ENCODE measurements around the gene PCNA. TPM values are rescaled to one million over a fixed set of nuclear protein-coding genes. Genes with fewer than 3 reads are reported as not detected.

The PCNA gene
- total and polyA plus RNA-seq, 10 of the 15 experiments (the other 5 are each of a cell fraction or from before 2014, with no cell fraction given) = 389 to 694 (median 540) TPM

GRCh38 chr20:5080384-5080877 lies 39.3 kb downstream of the PCNA start (continued):
- TF ChIP-seq SPI1 (IDR thresholded peaks at IDR 0.05; ENCODE audit: borderline replicate concordance, insufficient read depth, low read depth, low read length) (peak; percentile 72), IRF4 (IDR thresholded peaks at IDR 0.05; ENCODE audit: low read depth, low read length) (0 out of 2 replicates have a peak, but pooled peaks have one; percentile 38), TAF1 (IDR thresholded peaks at IDR 0.05; ENCODE audit: borderline replicate concordance, low read depth, low read length) (no peak), POLR2AphosphoS5 (IDR thresholded peaks at IDR 0.05; ENCODE audit: low read length) (no peak), CHD1 (IDR thresholded peaks at IDR 0.05; ENCODE audit: low read depth, low read length) (no peak), YY1 (IDR thresholded peaks at IDR 0.05; ENCODE audit: low read depth, low read length) (peak; percentile 35; the same call in 1 of the 2 replicates), RELB (IDR thresholded peaks at IDR 0.05; ENCODE audit: low read depth) (peak; percentile 73), ATF7 (IDR thresholded peaks at IDR 0.05; ENCODE audit: low read depth) (peak; percentile 53; the same call in 1 of the 2 replicates), BHLHE40 (IDR thresholded peaks at IDR 0.05; ENCODE audit: borderline replicate concordance in 1 of 2, low read depth in 2 of 2, low read length in 1 of 2) (peak in 1 of 2 experiments; percentile 21; a peak in 1 of 4 replicates), SUPT20H (IDR thresholded peaks at IDR 0.05; ENCODE audit: borderline replicate concordance, control insufficient read depth, low read depth, low read length) (no peak), MTA3 (IDR thresholded peaks at IDR 0.05; ENCODE audit: borderline replicate concordance, low read length) (no peak), ZBTB4 (CRISPR knock-in tag; IDR thresholded peaks at IDR 0.05) (no peak), BACH1 (IDR thresholded peaks at IDR 0.05; ENCODE audit: borderline replicate concordance) (peak; percentile 97; the same call in 1 of the 2 replicates), RUNX3 (IDR thresholded peaks at IDR 0.05; ENCODE audit: low read length) (no peak), BCL11A (IDR thresholded peaks at IDR 0.05; ENCODE audit: low read depth, low read length) (peak; percentile 52), EP300 (IDR thresholded peaks at IDR 0.05; ENCODE audit: borderline replicate concordance in 1 of 2, control insufficient read depth in 1 of 2, low read depth in 2 of 2, low read length in 2 of 2) (peak in 1 of 2 experiments; percentile 23; a peak in 1 of 4 replicates), MXI1 (IDR thresholded peaks at IDR 0.05; ENCODE audit: low read depth, low read length) (no peak), CBX5 (IDR thresholded peaks at IDR 0.05; ENCODE audit: low read depth) (no peak), IKZF1 (conservative IDR thresholded peaks at IDR 0.05) (0 out of 2 replicates have a peak, but pooled peaks have one; percentile 25)
- TF ChIP-seq, protein P1, sequence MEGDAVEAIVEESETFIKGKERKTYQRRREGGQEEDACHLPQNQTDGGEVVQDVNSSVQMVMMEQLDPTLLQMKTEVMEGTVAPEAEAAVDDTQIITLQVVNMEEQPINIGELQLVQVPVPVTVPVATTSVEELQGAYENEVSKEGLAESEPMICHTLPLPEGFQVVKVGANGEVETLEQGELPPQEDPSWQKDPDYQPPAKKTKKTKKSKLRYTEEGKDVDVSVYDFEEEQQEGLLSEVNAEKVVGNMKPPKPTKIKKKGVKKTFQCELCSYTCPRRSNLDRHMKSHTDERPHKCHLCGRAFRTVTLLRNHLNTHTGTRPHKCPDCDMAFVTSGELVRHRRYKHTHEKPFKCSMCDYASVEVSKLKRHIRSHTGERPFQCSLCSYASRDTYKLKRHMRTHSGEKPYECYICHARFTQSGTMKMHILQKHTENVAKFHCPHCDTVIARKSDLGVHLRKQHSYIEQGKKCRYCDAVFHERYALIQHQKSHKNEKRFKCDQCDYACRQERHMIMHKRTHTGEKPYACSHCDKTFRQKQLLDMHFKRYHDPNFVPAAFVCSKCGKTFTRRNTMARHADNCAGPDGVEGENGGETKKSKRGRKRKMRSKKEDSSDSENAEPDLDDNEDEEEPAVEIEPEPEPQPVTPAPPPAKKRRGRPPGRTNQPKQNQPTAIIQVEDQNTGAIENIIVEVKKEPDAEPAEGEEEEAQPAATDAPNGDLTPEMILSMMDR (IDR thresholded peaks at IDR 0.05 in 2 of 3, conservative IDR thresholded peaks at IDR 0.05 in 1 of 3; ENCODE audit: control insufficient read depth in 2 of 3, extremely low read depth in 1 of 3, insufficient read depth in 1 of 3, low read depth in 3 of 3, low read length in 3 of 3) = no peak
